ENCODE measurements around the gene RIPOR2.

The RIPOR2 gene

DNA sequence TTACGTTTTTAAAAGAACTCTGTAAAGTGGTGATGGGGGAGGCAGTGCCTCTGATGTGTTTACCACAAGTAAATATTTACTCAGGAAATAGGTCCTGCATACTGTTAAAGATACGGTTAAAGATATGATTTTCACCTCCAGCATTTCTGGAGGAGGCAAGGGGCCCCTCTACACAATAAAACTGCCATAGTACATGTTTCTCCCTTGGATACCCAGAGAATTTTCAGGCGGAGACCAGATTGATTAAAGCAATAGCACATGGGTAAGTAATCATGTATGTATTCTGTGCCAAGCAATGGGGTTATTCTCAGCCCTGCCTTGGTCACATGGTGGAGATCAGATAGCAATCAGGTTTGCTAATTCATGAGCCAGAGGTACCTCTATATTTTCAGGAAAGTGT, 9.6 kb downstream of the RIPOR2 start:
- TF ChIP-seq, protein P1, sequence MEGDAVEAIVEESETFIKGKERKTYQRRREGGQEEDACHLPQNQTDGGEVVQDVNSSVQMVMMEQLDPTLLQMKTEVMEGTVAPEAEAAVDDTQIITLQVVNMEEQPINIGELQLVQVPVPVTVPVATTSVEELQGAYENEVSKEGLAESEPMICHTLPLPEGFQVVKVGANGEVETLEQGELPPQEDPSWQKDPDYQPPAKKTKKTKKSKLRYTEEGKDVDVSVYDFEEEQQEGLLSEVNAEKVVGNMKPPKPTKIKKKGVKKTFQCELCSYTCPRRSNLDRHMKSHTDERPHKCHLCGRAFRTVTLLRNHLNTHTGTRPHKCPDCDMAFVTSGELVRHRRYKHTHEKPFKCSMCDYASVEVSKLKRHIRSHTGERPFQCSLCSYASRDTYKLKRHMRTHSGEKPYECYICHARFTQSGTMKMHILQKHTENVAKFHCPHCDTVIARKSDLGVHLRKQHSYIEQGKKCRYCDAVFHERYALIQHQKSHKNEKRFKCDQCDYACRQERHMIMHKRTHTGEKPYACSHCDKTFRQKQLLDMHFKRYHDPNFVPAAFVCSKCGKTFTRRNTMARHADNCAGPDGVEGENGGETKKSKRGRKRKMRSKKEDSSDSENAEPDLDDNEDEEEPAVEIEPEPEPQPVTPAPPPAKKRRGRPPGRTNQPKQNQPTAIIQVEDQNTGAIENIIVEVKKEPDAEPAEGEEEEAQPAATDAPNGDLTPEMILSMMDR (IDR thresholded peaks at IDR 0.05; ENCODE audit: low read depth, low read length, missing control alignments): no peak
- no peak for DNase-seq (ENCODE audit: extremely low read depth, low read depth)
- H3K4me3 ChIP-seq (replicated peaks; ENCODE audit: low read depth, low read length): no peak overlapping the region

DNA sequence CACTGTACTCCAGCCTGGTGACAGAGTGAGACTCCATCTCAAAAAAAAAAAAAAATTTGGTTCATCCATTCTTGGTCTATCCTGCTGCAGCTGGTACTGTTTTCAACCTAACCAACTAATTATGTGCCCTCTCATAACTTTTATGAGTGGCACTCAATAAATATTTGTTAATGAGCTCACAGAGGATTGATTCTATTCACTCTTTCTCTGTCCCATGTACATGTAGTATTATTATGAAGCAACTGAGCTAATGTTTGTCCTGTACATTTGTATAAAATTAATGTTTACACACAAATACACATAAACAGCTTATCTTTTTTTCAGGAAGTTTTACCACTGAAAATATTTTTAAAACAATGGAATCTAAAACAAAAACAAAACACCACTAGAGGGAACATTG, 10.1 kb downstream of the RIPOR2 start:
- TF ChIP-seq, protein P1 (IDR thresholded peaks at IDR 0.05; ENCODE audit: low read depth, low read length, missing control alignments): no peak
- DNase-seq (ENCODE audit: extremely low read depth, low read depth): no peak

DNA sequence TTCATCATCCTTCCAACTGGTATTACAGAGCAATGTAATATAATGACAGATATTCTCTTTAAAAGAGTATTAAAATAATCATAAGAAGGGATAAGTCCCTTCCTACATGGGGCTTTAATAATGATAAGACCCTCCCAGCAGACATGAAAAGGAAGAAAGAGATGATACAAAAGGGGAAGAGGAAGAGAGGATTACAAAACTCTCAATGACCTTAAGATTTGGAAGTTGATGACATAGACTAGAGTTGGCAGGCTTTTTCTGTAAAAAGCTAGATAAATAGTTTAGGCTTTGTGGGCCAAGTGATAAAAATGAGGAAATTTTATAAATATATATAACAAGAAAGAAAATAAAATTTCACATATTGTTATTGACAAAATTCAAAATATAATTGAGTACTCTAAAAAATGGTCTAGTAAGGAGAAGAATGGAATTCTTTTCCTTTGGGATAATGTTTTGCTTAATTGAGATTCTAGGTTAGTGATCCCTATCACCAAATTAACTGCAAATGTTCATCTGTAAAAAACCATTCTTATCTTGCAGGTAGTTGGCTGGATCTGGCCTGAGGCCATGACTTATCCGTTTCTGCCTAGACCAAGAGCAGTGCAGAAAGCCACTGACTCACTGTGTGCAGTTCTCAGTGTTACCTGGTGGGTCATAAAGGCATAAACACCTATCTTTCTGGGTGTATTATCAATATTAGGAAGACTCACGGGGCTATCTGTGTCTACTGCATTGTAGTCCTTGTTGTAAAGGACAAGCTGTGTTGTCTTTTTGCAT, 11.0 kb downstream of the RIPOR2 start:
- H3K4me3 ChIP-seq (replicated peaks; ENCODE audit: low read depth, low read length): no peak overlapping the region
- no peak for DNase-seq (ENCODE audit: extremely low read depth, low read depth)
- TF ChIP-seq, protein P1 (IDR thresholded peaks at IDR 0.05; ENCODE audit: low read depth, low read length, missing control alignments): no peak

More for the DNA sequence above, 10.1 kb downstream of the RIPOR2 start:
- H3K4me3 ChIP-seq (replicated peaks; ENCODE audit: low read depth, low read length): no peak overlapping the region

DNA sequence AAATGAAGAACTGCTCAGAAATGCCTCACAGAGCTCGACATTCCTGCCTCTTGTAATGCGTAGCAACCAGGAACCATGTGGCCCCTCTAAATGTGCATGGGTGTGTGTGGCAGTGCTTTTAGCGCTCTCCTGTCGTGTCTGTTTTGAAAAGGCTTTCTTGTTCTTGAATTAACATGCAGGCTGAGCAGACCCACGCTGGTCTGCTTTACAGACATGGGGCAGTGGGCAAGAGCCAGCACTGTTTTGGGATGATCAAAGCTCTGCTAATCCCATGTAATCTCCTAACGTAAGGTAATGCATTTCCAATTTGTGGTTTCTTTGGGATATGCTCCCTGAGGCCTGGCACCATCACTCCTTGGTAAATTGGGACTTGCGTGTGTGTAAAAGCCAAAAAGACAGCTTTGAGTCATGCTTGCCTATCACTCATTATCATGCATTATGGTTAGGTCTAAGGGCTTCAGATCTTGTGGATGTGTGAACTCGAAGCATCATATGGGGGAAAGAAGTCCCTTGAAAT, 11.8 kb downstream of the RIPOR2 start:
- TF ChIP-seq, protein P1 (IDR thresholded peaks at IDR 0.05; ENCODE audit: low read depth, low read length, missing control alignments): no peak
- DNase-seq (ENCODE audit: extremely low read depth, low read depth): no peak
- H3K4me3 ChIP-seq (replicated peaks; ENCODE audit: low read depth, low read length): no peak overlapping the region

DNA sequence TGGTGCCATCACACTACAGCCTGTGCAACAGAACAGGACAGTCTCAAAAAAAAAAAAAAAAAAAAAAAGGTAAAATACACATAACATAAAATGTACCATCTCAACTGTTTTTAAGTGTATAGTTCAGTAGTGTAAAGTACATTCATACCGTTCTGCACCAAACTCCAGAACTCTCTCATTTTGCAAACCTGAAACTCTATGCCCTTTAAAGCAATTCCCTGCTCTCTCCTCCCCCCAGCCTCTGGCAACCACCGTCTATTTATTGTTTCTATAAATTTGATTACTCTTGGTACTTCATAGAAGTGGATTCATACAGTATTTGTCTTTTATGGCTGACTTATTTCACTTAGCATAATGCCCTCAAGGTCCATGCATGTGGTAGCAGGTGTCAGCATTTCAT, 12.9 kb downstream of the RIPOR2 start:
- H3K4me3 ChIP-seq (replicated peaks; ENCODE audit: low read depth, low read length): no peak overlapping the region
- TF ChIP-seq, protein P1 (IDR thresholded peaks at IDR 0.05; ENCODE audit: low read depth, low read length, missing control alignments): no peak
- DNase-seq (ENCODE audit: extremely low read depth, low read depth): no peak

DNA sequence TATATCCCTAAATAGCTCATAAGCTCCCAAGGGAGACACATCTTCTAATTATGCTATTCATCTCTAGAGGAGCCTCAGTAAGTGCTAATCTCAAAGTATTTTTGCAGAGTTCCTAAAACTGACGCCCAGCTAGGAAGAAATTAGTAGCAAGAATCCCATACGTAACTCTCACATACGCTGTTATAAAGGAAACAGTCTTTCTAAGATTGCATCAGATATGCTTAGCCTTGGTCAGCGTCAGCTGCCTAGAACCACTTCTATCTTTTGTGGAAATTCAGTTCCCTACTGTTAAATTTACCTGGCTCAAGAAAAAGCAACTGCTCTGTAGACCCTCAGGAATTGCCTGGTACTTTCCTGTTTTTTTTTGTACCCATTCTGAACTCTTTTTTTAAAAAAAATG, 13.6 kb downstream of the RIPOR2 start:
- DNase-seq (ENCODE audit: extremely low read depth, low read depth): no peak
- H3K4me3 ChIP-seq (replicated peaks; ENCODE audit: low read depth, low read length): no peak overlapping the region
- TF ChIP-seq, protein P1 (IDR thresholded peaks at IDR 0.05; ENCODE audit: low read depth, low read length, missing control alignments): no peak

All from HFF-Myc (cell line).